A673 (cell line): ENCODE results near the gene KDM3B.

Experiments
- CTCF ChIP-seq: fragments of 300-800, 200-600 bp; sonication (generic); conservative IDR thresholded peaks from 2 replicates; pipeline ENCODE4 v1.5.1; 2017; ENCODE audit warnings: low read depth, mild to moderate bottlenecking, antibody characterized with exemption, low read length, moderate library complexity, mixed read lengths
- EZH2 ChIP-seq: fragments of 200-600 bp; sonication (generic); IDR thresholded peaks from 2 replicates; pipeline ENCODE4 v1.6.1; 2017; ENCODE audit warnings: borderline replicate concordance, low read depth, mild to moderate bottlenecking, mixed read lengths, antibody characterized with exemption, low read length; ENCODE audit not compliant: poor library complexity, severe bottlenecking

GRCh38 chr5:138382347-138382746 is 29.9 kb downstream of the KDM3B start:
- TF ChIP-seq CTCF (no peak), EZH2 (no peak)
